AG04449 (cell line): ENCODE results near the gene ODAPH.
A peak's percentile ranks its signal among the peaks of the same experiment; 100 is the strongest.
"Not testable (repeated sequence)": the region's sequence is repeated elsewhere in the genome, so short reads cannot be mapped to it uniquely, and the experiment has no call there.

ENCODE experiments used
- CTCF ChIA-PET: fragments of 350-600 bp; formaldehyde crosslinking; extraction: SDS; loops from one replicate; lab custom pipeline; 2021; ENCODE audit warnings: antibody characterized with exemption; lab: Yijun Ruan, JAX
- POLR2A ChIA-PET: fragments of 400-600, 350-600 bp; formaldehyde crosslinking; extraction: SDS; loops from one replicate; lab custom pipeline; 2020; ENCODE audit warnings: antibody characterized with exemption, inconsistent platforms; lab: Yijun Ruan, JAX
- DNase-seq: peaks from one replicate; pipeline ENCODE4 v3.0.0-alpha.2; 2010; ENCODE audit warnings: low read depth, low spot score
- H3K4me3 ChIP-seq: 2 replicates; pipeline ENCODE4 v1.5.1; 2011; ENCODE audit warnings: low read depth, mild to moderate bottlenecking, control low read depth, low read length
- TF ChIP-seq, protein P1 (sequence below): IDR thresholded peaks from one replicate; pipeline ENCODE4 v1.5.1; 2011; ENCODE audit warnings: mild to moderate bottlenecking, moderate library complexity, low read length, control low read depth, inconsistent platforms; ENCODE audit not compliant: insufficient read depth; ENCODE audit errors: missing control alignments

ODAPH gene, protein sequence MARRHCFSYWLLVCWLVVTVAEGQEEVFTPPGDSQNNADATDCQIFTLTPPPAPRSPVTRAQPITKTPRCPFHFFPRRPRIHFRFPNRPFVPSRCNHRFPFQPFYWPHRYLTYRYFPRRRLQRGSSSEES

DNA sequence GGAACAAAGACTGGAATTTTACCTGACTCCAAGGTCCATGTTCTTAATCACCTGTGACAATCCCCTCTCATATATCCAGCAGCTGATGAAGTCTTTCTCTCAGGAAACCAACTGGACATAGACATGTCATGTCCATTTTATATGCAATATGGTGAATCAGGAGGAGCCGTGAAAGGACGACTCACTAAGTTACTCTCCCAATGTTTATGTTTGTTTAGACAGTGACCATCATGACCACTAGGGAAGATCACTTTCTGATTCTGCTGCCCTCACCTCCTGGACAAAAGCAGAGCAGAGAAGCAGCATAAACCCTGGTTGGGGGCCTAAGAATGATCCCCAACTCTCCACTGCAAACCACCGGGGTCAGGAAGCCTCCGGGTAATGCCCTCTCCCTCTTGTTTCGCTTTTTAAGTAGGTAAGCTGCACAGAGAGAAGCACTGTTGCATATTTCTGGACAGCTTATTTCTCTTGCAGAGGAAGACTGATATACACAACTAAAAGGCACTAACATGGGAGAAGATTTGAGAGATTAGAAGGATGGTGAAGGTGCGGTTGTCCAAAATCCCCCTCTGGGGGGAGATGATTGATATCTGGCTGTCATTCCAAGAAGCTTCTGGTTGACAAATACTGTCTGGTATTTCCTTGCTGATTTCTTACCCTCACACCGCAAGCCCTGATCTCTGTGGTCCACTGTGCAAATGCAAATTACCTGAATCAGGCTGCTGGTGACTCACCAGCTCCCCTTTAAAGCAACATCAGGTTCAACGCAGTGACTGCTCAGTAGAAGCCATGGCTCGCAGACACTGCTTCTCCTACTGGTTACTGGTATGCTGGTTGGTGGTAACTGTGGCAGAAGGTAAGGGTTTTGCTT lies at the start of gene ODAPH:
Gene ODAPH, plus strand, starts transcription at position 773 of the 871 bp plus-strand sequence. Its CDS starts 17 bp downstream, at position 790.
- no peak for DNase-seq
- POLR2A ChIA-PET: interaction anchor here (0.6 to 1.8 kb wide), 2 partner anchors 24 to 41 kb away, joined by 3 to 5 read pairs; partner anchors contain the start of genes RCHY1 and THAP6
- H3K4me3 ChIP-seq: no peak within 1 kb of the TSS; the same call in 1 of the 2 replicates
- CTCF ChIA-PET: interaction anchor here (0.7 to 1.7 kb wide), 6 partner anchors 11 to 21 kb away, joined by 3 to 6 read pairs (median 3); no protein-coding TSS in a partner anchor
- TF ChIP-seq, protein P1, sequence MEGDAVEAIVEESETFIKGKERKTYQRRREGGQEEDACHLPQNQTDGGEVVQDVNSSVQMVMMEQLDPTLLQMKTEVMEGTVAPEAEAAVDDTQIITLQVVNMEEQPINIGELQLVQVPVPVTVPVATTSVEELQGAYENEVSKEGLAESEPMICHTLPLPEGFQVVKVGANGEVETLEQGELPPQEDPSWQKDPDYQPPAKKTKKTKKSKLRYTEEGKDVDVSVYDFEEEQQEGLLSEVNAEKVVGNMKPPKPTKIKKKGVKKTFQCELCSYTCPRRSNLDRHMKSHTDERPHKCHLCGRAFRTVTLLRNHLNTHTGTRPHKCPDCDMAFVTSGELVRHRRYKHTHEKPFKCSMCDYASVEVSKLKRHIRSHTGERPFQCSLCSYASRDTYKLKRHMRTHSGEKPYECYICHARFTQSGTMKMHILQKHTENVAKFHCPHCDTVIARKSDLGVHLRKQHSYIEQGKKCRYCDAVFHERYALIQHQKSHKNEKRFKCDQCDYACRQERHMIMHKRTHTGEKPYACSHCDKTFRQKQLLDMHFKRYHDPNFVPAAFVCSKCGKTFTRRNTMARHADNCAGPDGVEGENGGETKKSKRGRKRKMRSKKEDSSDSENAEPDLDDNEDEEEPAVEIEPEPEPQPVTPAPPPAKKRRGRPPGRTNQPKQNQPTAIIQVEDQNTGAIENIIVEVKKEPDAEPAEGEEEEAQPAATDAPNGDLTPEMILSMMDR: no peak

DNA sequence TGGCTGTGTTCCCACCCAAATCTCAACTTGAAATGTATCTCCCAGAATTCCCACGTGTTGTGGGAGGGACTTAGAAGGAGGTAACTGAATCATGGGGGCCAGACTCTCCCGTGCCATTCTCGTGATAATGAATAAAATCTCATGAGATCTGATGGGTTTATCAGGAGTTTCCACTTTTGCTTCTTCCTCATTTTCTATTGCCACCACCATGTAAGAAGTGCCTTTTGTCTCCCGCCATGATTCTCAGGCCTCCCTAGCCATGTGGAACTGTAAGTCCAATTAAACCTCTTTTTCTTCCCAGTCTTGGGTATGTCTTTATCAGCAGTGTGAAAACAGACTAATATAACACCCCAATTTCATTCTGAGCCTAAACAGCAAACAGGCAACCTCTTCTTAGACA lies 46.3 kb upstream of the ODAPH start:
- POLR2A ChIA-PET: not testable (repeated sequence)

DNA sequence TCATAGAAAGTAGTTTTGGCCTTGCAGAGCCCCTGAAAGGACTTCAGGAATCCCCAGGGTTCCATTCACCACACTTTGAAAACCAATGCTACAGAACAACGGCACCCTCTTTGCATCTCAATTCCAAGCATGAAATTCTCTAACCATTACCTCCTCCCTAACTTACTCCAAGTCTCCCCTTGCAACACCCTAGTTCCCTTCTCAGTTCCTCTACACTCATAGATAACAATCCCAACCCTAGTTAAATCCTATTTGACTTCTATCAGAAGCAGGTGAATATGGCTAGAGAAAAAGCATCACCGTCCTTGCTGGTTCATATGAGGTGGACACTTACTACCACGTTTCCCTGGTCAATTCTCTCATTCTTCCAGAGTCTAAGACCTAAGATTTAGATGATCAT lies 44.0 kb upstream of the ODAPH start:
- TF ChIP-seq, protein P1: no peak
- ChIA-PET POLR2A (no interaction called here), CTCF (interaction anchor here (1.5 kb wide), 1 partner anchor 336 kb away, joined by 3 read pairs; no protein-coding TSS in a partner anchor)
- DNase-seq: no peak
- H3K4me3 ChIP-seq: no peak overlapping the region

More for the DNA sequence above, 46.3 kb upstream of the ODAPH start:
- CTCF ChIA-PET, DNase-seq, H3K4me3 ChIP-seq: not testable (repeated sequence)

DNA sequence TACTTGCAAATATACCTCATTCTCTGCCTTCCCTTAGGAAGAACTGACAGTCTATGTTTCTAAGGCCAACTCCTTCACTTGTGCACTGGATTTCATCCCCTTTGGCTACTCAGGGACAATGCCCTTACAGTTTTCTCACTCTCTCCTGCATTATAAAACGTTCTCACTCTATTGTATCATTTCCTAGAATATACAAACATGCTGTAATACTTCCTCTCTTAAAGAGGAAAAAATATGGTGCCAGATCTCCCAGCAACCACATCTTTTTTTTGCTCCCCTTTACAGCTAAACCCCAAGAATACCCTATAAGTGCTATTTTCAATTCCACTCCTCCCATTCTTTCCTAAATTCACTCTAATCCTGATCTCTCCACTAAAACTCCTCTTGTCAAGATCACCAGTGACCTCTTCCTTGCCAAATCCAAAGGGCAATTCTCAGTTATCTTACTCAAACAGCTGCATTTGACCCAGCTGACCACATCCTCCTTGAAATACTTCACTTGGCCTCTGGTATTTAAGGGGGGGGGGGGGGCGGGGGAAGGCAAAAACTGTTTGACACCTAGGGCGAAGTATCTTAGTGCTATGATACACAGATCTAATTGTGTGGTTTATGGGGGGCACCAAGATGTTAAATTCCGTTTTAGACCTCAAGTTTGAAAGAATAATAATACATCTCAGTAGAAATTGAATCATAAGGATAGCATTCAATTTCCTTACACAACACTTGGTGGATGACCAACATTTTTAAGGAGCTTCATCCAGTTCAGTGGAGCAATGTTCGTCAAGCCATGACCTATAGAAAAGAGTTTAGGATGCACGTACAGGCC lies 43.3 kb upstream of the ODAPH start:
- H3K4me3 ChIP-seq: peak overlapping the region; percentile 97
- DNase-seq: no peak
- POLR2A ChIA-PET: no interaction called here
- CTCF ChIA-PET: interaction anchor here (1.5 kb wide), 1 partner anchor 335 kb away, joined by 3 read pairs; no protein-coding TSS in a partner anchor
- TF ChIP-seq, protein P1: no peak

DNA sequence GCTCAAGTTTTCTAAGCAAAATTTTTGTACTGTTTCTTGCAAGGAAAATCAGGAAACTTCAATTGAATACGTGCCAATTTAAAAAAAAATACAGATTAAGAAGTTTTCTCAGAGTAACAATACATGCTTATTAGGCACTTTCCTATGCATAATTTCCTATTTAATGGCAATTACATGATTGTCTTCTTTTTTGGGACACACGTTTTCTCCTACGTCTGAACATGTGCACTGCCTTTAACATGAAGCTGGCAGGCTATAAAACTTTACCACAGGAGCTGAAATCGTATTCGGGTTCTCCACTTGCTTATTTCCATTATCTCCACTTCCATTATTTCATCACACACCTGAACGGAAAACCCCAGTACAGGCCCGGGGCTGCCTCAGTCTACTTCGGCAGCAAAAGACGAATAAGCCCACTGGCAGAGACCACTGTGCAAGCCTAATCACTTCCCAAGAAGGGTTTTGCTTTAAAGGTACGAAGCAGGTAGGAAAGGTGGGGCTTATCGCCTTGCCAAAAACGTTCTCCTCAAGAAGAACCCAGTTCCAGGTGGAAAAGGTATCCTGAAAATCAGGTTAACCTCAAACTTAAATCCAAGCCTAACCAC lies 42.2 kb upstream of the ODAPH start:
- H3K4me3 ChIP-seq: peak overlapping the region; percentile 97
- ChIA-PET CTCF (interaction anchor here (1.0 to 1.5 kb wide), 3 partner anchors 63 to 383 kb away, joined by 3 read pairs; no protein-coding TSS in a partner anchor), POLR2A (interaction anchor here (1.0 to 1.4 kb wide), 3 partner anchors 29 to 211 kb away, joined by 3 to 7 read pairs (median 4); partner anchors contain the start of gene USO1)
- TF ChIP-seq, protein P1: no peak
- no peak for DNase-seq
